ENCODE data around the gene TTC1. TPM values are rescaled to one million over a fixed set of nuclear protein-coding genes. Genes with fewer than 3 reads are reported as not detected.

Gene TTC1
- total and polyA plus RNA-seq, 2 of the 8 experiments (the other 6 are each of a cell fraction or from before 2014, with no cell fraction given), result 25.1 to 63.9 TPM

- peaks cover 0 to 2% of the 10 kb centered on the region in 2 experiments; a peak in 1 of 4 replicates for H3K79me2 ChIP-seq (ENCODE audit: control insufficient read depth in 1 of 2, insufficient read depth in 2 of 2, low read length in 2 of 2)
- CTCF ChIA-PET (ENCODE audit: partially characterized antibody), result interaction anchor here (6.0 kb wide), 1 partner anchor 16 kb away, joined by 32 read pairs; no protein-coding TSS in a partner anchor
- H2BK20ac ChIP-seq (ENCODE audit: low read length), result no peak overlapping the region
- H3K36me3 ChIP-seq (ENCODE audit: control insufficient read depth in 2 of 4, insufficient read depth in 4 of 4, low read length in 3 of 4), result peaks cover 7 to 55% (median 28%) of the 10 kb centered on the region in 4 experiments; a peak in 7 of 8 replicates
- H3K79me1 ChIP-seq (ENCODE audit: low read depth, low read length), result 0 out of 2 replicates have a peak, but pooled peaks cover 2% of the 10 kb centered on the region
- no peak overlapping the region for H2BK5ac ChIP-seq (ENCODE audit: low read depth, low read length)
- H3K23ac ChIP-seq (ENCODE audit: insufficient read length), result no peak overlapping the region
- no peak overlapping the region for H2AFZ ChIP-seq (ENCODE audit: low read length)
- H3K27ac ChIP-seq (ENCODE audit: low read depth, low read length), result no peak overlapping the region
- H4K8ac ChIP-seq (ENCODE audit: extremely low read depth, insufficient read depth, low read length), result no peak overlapping the region
- peaks cover 0 to 1% (median 0%) of the 10 kb centered on the region in 4 experiments; a peak in 1 of 7 replicates for H3K27me3 ChIP-seq (replicated peaks in 1 of 4; ENCODE audit: control insufficient read depth in 3 of 4, extremely low read depth in 1 of 4, insufficient read depth in 3 of 4, low read length in 3 of 4)
- no peak overlapping the region for H2BK15ac ChIP-seq (ENCODE audit: low read length)
- no peaks in the 10 kb centered on the region for H3K4me1 ChIP-seq (replicated peaks in 1 of 4; ENCODE audit: control insufficient read depth in 3 of 4, insufficient read depth in 4 of 4, low read length in 3 of 4)
- TF ChIP-seq CHD1 (IDR thresholded peaks at IDR 0.05; ENCODE audit: low read depth, low read length), result no peak
- TF ChIP-seq BCL11A (IDR thresholded peaks at IDR 0.05; ENCODE audit: low read depth in 2 of 2, low read length in 2 of 2), result no peak
- TF ChIP-seq NRF1 (IDR thresholded peaks at IDR 0.05; ENCODE audit: low read depth, low read length), result no peak
- no peak for TF ChIP-seq JUN (IDR thresholded peaks at IDR 0.05; ENCODE audit: low read depth, low read length)
- TF ChIP-seq RFX5 (IDR thresholded peaks at IDR 0.05; ENCODE audit: borderline replicate concordance, low read depth, low read length), result no peak
- no peak for TF ChIP-seq POLR2A (IDR thresholded peaks at IDR 0.05; ENCODE audit: control extremely low read depth in 1 of 2, low read depth in 2 of 2, low read length in 2 of 2)
- no peak for TF ChIP-seq CBX5 (IDR thresholded peaks at IDR 0.05; ENCODE audit: low read depth, low read length)
- no peak for TF ChIP-seq USF2 (IDR thresholded peaks at IDR 0.05; ENCODE audit: low read length)
- TF ChIP-seq FOSL1 (IDR thresholded peaks at IDR 0.05; ENCODE audit: insufficient read depth, low read depth, low read length), result no peak
- TF ChIP-seq SP1 (IDR thresholded peaks at IDR 0.05; ENCODE audit: low read depth, low read length), result no peak
- no peak overlapping the region for H3K4ac ChIP-seq (replicated peaks; ENCODE audit: insufficient read length, low read depth, low read length)
- no peak for FAIRE-seq
- no peak overlapping the region for H3K4me2 ChIP-seq (ENCODE audit: insufficient read depth in 1 of 2, low read depth in 2 of 2, low read length in 2 of 2)
- POLR2A ChIA-PET (ENCODE audit: partially characterized antibody), result interaction anchor here (0.7 kb wide), 1 partner anchor 30 kb away, joined by 3 read pairs; no protein-coding TSS in a partner anchor
- no peak overlapping the region for H2AK5ac ChIP-seq (ENCODE audit: low read depth, low read length)
- no peak overlapping the region for H4K91ac ChIP-seq (replicated peaks; ENCODE audit: insufficient read length, low read length)
- H3K4me3 ChIP-seq (ENCODE audit: extremely low read depth in 1 of 4, insufficient read depth in 2 of 4, low read depth in 3 of 4, low read length in 4 of 4), result no peak overlapping the region
- H3K9me3 ChIP-seq (ENCODE audit: insufficient read depth in 2 of 2, low read depth in 1 of 2, low read length in 1 of 2), result no peaks in the 10 kb centered on the region
- H3K9ac ChIP-seq (replicated peaks in 1 of 4; ENCODE audit: extremely low read depth in 1 of 4, low read depth in 3 of 4, low read length in 3 of 4), result no peak overlapping the region
- no peak overlapping the region for H3K18ac ChIP-seq (ENCODE audit: extremely low read depth, low read length)
- H3K23me2 ChIP-seq (ENCODE audit: low read depth, low read length), result no peaks in the 10 kb centered on the region
- no peak for DNase-seq (ENCODE audit: low read depth in 1 of 2, low spot score in 2 of 2)
- H2BK120ac ChIP-seq (replicated peaks; ENCODE audit: low read depth, low read length), result no peak overlapping the region
- no peak overlapping the region for H3K56ac ChIP-seq (replicated peaks; ENCODE audit: insufficient read length, low read depth, low read length)
- H4K5ac ChIP-seq (ENCODE audit: insufficient read length, low read depth, low read length), result no peak overlapping the region
- H3K14ac ChIP-seq (ENCODE audit: insufficient read length), result no peak overlapping the region
- no peaks in the 10 kb centered on the region for H4K20me1 ChIP-seq (replicated peaks in 1 of 2; ENCODE audit: control insufficient read depth in 1 of 2, insufficient read depth in 2 of 2, low read length in 2 of 2)
- no peak overlapping the region for H2BK12ac ChIP-seq (ENCODE audit: low read depth, low read length)
Measured at GRCh38 chr5:160036884-160037283, 27.9 kb downstream of the TTC1 start.

All from H1 (cell line).